Stimulated activated CD8-positive, alpha-beta memory T cell treated with anti-CD3 and anti-CD28 coated beads, Interleukin-15, amount 100 ng/mL, for 48 hours (primary cell): ENCODE data around the gene RAE1.
A peak's percentile ranks its signal among the peaks of the same experiment; 100 is the strongest.

ENCODE experiments used
- DNase-seq, 2 donors: peaks; one replicate each; pipeline ENCODE4 v3.0.0-alpha.2; 2020; ENCODE audit warnings: low read depth in 2 of 2

Gene RAE1

DNA sequence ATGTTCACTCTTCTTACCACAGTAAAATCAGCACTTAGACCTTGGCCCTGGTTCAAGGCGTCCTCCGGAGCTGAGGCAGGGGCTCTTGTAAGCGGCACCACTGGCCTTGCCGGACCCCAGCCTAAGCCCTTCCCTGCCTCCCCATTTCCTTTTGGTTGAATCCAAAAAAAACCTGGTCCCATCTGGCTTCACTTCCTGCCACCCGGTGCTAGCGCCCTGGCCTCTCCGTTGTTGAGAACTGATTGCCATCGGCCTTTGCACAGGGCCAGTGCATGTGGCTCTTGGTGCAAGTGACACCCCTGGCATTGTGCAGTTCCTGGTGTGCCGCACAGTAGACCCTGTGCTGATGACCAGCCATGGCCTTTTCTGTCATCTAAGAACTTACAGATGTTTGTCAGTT lies 21.1 kb downstream of the RAE1 start:
- DNase-seq: no peak

- DNase-seq: no peak
Measured at GRCh38 chr20:57372581-57373350, 21.7 kb downstream of the RAE1 start.

- no peak for DNase-seq
Measured at GRCh38 chr20:57374343-57374930, 23.4 kb downstream of the RAE1 start.

DNA sequence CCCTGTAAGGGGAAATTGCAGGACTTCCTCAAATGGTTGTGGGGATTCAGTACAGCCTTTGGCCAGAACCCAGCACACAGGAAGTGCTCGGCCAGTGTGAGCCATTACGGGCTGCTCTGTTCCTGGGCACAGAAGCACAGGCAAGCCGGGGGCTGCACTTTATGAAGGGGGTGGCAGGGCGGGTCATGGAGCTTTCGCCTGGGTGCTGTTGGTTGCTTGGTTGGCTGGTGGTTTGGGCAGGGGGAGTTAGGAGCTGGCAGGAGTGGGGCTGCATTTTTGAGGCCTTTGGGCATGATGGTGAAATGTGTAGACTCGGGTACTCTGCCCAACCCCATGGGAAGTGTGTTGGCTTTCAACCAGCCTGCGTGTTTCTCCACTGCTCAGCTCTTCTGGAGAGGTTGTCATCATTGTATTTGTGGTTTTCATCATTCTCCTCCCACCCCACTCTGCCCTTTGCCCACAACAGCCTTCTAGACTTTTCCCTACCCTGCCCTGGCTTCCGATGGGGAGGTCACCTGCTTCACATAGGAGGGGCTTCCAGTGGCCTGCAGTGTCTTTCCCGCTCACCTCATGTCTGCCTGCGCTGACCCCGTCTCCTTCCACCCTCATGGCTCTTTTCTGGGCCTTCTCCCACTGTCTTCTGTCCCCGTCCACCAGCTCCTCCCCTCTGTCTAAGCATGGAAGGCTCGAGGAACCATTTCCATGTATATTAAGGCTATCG lies 24.0 kb downstream of the RAE1 start:
- DNase-seq: no peak

DNA sequence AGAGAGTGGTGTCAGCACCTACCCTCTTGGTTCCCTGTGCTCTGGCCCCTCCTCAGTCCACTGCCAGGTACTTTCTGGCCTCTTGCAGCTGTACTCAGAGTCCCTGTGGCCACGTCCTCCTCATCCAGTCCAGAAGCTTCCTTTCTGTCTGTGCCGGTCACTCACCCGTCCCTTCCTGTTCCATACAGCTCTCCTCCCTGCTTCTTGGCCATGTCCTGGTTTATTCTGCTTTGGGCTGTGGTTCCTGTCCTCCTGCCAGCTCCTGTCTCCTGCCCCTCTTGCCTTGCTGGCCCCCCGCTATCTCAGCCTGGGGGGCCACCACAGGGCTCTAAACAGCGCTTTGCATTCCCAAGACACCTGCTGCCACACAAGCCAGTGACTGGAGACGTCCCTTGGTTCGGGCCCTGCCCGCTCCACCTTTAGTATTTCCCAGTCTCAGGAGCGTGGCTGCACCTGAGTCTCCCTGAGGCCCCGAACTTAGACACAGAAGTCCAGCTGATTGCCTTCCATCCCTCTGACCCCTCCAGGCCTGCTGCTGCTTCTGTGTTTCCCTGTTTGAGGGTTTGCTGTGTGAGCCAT lies 24.7 kb downstream of the RAE1 start:
- no peak for DNase-seq

DNA sequence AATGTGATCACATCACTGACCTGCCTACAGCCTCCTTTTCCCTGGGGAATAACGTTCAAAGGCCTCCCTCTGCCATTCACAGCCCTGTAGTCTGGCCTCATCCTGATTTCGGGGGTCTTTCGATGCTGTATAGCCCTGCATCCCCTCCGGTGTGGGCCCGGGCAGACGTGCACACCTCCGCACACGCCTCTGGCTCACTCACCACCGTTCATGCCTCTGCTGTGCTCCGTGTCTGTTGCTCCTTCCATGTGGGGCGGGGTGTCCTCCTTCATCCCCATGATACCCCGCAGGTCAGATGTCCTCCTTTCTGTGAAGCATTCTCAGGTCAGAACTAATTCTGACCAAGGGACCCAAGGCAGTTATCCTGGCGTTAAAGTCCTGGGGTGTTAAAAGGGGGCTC lies 26.3 kb downstream of the RAE1 start:
- DNase-seq: no peak

DNA sequence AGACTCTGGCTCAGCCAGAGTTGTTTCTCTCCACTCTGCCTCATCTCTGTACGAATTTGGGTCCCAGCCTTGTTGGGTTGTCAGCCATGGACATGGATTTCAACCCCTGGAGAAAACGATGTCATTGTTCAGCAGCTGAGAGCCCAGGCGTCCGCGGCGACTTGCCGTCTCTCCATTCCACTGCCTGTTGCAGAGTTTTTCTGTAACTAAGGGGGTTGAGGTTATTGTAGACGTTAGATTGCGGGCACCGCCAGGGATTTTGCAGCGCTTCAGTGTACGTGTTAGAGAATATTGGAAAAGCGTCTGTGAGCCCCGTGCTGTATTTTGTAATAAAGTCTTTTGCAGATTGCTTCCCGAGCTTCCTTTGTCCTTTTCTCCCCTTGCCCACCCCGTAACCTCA lies 27.1 kb downstream of the RAE1 start:
- no peak for DNase-seq

GRCh38 chr20:57378646-57379262 lies 27.7 kb downstream of the RAE1 start:
- DNase-seq: no peak

- DNase-seq: no peak
Measured at GRCh38 chr20:57379263-57379647, 28.2 kb downstream of the RAE1 start.

DNA sequence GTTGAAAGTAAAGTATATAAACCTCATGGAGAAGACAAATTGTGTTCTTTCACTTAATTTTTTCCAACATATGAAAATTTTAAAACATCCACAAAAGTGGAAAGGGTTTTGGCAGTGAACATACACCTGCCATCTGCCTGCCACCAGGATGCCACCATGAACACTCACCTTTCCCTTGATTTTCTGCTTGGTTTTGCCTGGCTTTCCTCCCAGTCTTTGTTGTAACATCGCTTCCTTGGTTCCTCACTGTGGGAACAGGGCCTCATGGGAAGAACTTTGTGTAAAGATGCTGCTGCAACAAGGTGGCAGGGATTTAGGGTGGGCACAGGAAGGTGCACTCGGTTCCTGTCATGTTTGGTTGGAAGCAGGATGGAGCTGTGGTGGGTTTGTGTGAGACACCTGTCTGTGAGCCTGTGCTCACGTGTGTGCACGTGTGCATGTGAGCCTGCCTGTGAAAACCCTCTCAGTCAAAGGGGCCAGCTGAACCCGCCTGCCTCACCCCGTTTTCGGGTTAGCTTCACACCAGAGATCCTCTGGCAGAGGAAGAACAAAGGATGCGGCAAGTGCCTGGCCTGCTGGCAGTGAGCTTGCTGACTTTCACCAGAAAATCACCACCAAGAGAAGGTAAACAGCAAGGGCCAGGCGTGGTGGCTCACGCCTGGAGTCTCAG lies 29.2 kb downstream of the RAE1 start:
- no peak for DNase-seq

GRCh38 chr20:57381596-57382503 lies 30.8 kb downstream of the RAE1 start:
- peak; percentile 64 for DNase-seq

- no peak for DNase-seq
Measured at GRCh38 chr20:57382516-57382915, 31.5 kb downstream of the RAE1 start.

DNA sequence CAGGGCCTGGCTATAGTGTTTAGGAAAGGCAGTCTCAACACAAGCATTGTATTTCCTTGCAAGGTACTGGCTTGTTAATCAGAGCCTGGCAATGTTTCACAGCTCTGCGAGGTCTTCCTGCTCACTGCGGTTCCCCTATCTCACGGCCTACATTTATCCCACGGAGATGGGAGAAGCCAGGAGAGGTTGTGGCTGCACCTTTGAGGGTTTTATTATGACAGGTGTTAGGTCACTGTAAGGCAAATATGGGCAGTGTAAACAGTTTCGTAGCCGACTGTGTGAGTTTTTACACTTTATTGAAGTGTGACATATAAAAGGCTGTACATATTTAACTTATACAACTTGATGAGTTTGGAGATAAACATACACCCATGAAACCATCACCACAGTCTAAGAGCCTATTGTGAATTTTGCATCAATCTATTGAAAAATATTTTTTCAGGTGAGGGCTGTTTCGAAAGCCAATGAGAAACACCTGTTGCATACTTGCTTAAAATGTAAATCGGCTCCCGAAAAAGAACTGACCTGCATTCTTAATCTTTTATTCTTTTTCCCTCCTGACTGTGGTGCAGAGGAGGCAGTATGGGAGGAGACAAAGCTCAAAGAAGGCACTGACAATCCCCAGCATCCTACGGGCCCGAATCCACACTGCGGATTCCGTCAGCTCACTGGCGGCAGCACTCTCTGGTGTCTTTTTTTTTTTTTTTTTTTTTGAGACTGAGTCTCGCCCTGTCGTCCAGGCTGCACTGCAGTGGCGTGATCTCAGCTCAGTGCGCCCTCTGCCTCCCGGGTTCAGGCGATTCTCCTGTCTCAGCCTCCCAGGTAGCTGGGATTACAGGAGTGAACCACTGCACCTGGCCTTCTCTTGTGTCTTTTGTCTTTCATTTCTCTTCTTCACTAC lies 32.6 kb downstream of the RAE1 start:
- DNase-seq: no peak

DNA sequence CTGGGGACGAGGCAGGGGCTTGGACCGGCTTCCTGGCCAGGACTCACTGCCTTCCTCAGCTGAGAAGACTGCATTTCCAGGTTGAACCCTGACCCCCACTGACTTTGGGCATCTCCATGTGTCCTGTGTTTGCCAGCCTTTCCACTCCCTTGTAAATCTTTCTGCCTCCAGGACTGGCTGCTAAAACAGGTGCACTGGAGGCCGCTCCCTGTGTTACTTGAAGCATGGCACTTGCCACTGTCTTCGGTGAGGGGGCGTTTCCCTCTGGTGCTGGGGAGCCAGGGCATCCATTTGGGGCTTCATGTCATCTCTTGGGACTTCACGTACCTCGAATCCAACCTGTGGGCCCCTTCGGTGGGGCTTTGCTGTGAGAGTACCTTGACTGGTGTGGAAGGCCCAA lies 33.4 kb downstream of the RAE1 start:
- no peak for DNase-seq

- DNase-seq: no peak
Measured at GRCh38 chr20:57384953-57385761, 34.1 kb downstream of the RAE1 start.

DNA sequence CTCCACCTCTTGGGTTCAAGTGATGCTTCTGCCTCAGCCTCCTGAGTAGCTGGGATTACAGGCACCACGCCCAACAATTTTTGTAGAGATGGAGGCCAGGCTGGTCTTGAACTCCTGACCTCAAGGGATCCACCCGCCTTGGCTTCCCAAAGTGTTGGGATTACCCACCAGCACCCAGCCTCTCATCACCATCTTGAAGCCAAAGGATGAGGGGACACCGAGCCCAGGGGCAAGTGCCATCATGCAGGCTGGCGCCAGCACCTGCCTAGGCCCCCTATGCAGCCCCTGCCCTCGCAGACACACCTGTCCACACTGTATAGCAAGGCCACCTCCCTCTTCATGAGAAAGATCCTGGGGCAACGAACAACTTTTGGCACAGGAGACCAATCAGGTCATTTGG lies 34.9 kb downstream of the RAE1 start:
- no peak for DNase-seq

GRCh38 chr20:57386762-57387161 lies 35.7 kb downstream of the RAE1 start:
- no peak for DNase-seq

GRCh38 chr20:57387463-57387862 lies 36.4 kb downstream of the RAE1 start:
- no peak for DNase-seq

DNA sequence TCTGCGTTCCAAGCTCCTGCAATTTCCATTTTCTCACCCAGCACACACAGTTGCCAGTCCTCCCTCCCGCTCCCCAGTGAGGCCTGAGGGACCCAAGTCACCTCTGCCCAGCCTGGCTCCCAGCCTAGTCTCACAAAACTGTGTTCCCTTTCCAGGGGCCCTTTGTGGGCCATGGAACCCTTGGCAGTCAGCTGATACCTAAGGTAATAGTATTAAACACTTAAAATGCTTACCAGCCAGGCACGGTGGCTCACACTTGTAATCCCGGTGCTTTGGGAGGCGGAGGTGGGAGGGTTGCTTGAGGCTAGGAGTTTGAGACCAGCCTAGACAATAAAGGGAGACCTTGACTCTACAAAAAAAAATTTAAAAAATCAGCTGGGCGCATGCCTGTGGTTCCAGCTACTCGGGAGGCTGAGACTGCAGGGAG lies 36.9 kb downstream of the RAE1 start:
- DNase-seq: no peak
